HG02798 (cell line): Measurements from ENCODE around the gene RTL1.

ENCODE experiments used
- ATAC-seq: cut with Tn5 transposase; IDR thresholded peaks from one replicate; pipeline ENCODE4 v1.9.1; 2021; ENCODE audit warnings: mild to moderate bottlenecking; ENCODE audit not compliant: unreplicated experiment, poor library complexity

Gene RTL1

DNA sequence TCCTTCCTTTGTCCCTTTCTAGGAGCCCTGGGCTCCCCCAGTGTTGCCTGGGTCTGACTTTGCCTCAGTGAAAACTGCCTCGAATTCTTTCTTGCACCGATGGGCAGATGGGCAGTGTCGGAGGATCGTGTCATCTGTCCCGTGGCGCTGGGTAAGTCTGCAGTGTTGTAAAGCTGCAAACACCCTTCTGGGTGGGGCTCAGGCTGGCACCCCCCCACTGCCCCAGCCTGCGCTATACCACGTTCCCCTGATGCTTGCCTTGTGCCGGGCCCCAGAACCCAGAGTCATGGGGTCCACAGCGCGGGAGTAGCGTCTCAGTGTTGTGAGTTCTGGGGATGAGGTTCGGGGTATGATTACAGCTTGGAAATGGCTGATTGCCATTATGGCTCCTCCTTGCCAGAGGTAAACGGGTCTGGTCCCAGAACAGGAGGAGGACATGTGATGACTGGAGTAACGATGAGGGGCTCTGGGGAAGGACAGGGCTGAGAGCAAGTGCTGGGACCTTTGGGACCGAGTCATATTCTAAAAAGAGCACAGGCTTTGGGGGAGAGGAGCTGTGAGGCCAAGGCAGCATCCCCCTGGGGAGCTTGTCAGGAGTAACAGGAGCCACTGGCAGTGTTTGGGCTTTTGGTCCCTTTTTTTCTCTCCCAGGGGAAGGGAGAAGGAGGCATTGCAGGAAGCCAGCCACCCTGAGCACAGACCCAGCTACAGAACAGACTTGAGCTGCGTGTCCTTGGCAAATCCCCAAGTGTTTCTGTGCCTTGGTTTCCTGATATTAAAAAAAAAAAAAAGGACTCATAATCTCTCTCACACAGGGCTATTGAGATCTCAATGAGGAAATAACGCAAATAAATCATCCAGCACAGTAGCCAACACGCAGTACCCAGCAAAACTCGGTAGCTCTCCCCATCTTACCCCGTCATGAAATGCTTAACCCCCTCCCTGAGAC is 4.3 kb downstream of the RTL1 start:
- no peak for ATAC-seq

DNA sequence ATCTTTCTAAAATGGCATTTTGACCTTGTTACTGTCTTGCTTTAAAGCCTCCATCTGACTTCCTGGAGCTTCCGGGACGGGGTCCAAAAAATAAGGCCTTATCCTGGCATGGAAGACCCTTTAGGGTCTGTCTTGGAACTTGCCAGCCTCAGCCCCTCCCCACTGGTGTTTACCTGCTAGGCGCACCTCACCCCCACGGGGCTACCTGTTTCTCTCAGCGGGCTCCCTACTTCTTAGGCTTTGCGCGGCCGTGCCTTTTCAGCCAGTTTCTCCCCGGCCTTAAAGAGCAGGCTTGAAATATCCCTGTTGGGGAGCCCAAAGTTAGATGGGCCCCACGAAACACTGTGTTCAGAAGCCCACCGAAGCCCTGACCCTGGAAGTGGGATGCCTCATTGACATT is 5.1 kb downstream of the RTL1 start:
- no peak for ATAC-seq

DNA sequence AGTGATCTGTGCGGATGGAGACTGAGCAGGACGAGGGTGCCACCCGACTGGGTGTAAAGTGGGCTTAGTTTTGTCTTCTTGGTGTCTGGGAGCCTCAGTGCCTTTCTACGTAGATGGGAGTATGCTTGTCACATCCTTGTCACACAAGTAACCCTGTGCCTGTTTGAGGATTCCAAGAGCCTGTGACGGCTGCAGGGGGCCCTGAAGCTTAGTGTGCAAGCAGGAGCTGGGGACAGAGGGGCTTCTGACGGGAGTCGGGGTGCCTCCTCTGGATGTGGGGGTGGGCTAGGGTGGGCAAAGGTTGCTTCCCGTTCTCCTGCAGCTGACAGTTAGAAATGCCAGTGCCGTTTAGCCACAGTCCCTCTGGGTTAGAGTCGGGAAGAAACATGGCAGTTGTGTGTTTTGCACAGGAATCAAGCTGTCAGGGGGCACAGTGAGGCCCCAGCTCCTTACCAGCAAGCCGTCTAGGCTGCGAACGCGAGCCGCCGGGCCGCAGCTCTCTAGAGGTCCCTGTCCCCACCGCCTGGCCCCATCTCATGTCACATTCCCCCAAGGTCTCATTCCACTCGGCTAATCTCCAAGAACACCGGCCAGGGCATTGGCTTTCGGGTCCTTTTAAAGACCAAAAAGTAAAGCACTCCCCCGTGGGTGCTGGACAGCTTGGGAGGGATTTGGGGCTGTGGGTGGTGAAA is 7.0 kb downstream of the RTL1 start:
- ATAC-seq = no peak

- no peak for ATAC-seq
Observed at GRCh38 chr14:100895411-100895810, 8.1 kb downstream of the RTL1 start.

DNA sequence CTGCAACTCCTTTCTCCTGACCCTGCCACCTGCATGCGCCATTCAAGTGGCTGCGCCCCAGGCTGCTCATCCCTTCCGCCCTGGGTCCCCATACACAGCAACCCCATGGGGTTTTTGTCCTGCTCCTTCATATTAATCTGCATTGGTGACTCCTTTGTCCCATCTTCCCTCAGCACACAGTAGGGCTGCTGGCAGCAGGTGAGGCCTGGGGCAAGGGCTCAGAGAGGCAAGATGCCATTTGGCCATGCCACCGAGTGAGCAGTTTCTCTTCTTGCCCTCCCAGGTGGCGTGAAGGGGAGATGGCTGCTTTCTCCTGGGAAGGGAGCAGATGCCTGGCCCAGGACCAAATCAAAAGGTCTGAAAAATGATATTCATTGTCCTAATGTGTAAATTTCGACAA is 9.1 kb downstream of the RTL1 start:
- no peak for ATAC-seq

DNA sequence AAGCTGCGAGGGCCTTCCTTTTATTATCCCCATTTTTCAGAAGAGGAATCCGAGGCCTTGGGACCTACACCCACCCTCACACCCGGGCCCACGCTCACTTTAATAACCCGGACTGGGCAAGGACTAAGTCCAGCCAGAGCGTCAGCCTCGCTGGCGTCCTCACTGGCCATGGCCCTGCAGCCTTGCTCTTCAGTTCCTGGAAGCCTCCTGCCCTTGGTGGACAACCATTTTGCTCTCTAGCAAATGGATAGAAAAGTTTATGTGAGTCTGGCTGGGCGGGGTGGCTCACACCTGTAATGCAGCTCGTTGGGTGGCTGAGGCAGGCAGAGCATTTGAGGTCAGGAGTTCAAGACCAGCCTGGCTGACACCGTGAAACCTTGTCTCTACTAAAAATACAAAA is 9.8 kb downstream of the RTL1 start:
- ATAC-seq = no peak

- ATAC-seq = no peak
Observed at GRCh38 chr14:100893228-100893601, 10.3 kb downstream of the RTL1 start.

GRCh38 chr14:100892496-100893227 is 10.9 kb downstream of the RTL1 start:
- ATAC-seq = no peak

GRCh38 chr14:100891501-100892445 is 11.7 kb downstream of the RTL1 start:
- ATAC-seq = no peak

- ATAC-seq = no peak
Observed at GRCh38 chr14:100891051-100891450, 12.5 kb downstream of the RTL1 start.

DNA sequence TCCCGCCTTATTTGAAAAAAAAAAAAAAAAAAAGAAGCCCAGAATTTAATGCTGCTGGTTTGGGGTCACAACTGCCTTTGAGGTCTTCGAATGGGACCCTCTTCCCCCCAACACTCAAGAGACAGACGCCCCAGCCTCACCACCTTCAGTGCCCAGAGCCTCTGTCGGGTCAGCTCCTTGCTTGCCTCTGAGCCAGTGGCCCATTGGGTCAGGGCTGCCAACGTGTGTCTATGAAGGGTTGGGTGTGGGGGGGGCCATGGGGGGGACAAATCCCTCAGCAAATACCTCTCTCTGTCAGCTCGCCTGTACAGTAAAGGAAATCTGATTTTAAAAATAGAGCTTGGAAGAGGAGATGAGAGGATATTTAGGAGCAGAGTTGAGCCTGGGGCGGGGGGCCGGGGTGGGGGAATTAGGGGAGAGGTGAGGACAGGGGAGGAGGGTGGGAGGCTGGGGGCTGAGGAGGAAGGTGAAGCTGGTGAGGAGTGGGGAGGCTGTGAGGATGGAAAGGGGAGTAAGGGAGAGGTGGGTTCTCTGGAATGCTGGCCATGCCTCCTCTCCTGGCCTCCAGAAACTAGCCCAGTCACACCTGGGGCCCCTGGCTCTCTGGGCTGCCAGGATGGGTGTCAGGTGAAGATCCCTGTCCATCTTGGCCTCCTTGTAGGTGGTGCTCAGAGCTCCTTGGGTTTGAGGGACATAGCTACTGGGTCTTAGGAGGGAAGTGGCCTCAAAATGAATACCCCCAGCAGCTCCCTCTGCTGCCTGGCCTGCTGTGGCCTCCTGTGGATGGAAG is 13.3 kb downstream of the RTL1 start:
- no peak for ATAC-seq

GRCh38 chr14:100889641-100890040 is 13.9 kb downstream of the RTL1 start:
- no peak for ATAC-seq

DNA sequence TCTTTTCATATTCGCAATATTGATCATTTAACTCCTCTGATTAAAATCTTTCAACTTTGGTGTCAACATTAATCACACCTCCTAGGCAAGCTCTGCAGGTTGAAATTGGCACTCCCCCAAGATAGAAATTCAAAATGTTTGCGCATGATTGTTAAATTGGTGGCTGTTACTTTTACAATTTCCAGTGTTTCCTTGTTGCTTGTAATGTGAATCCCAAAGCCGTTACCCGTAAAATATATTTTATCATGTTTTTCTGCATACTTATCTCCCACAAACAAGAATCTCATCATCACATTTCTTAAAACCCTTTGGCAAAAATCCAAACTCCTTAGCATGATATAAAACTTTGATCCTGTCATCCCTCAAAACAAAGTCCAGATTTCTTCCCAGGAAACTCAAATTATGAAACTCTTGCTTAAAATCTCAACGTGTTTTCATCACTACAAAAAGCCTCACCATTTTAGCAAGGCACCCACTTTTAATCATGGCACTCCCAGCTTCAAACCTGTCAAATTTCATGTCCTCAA is 14.7 kb downstream of the RTL1 start:
- no peak for ATAC-seq

DNA sequence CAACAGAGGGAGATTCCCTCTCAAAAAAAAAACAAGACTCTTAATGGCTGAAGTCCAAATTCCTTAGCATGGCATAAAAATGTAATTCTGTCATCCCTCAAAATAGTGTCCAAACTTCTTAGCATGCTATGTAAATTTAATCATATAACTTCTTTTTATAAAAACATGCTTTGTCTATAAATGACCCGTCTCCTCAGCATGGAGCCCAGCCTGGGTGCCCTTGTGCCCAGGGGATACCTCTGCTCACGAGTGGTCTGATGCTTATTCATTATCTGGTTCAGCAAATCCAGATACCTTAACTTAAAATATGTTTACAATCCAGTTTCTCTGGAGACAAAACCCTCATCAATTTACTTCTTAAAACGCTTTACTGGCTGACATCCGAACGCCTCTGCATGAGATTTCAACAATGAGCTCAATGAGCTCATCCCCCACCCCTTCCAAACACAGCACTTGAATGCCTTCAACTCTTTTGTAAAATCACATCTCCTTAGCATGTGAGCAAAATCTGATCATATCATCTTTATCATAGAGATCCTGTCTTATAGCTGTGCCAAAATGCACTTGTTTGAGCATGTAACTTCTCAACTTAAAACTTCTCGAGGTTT is 15.7 kb downstream of the RTL1 start:
- ATAC-seq = no peak

DNA sequence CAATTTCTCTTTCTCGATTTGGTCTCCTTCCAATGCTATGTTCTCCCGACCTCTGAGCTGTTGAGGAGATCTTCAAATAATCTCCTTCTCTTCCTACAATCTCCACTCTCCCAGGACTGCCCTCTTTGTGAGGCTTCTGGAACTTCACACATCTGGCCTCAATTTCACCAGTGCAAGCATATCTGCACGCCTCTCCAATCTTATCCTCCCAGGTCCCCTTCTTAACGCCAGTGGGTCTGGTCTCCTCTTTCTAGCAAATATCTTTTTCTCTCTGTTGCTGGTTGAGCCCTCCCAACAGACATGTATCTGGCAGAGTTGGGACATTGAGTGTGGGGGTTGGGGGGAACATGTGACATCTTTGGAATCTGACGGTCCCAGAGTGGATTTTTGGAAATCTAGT is 17.9 kb downstream of the RTL1 start:
- ATAC-seq = no peak

DNA sequence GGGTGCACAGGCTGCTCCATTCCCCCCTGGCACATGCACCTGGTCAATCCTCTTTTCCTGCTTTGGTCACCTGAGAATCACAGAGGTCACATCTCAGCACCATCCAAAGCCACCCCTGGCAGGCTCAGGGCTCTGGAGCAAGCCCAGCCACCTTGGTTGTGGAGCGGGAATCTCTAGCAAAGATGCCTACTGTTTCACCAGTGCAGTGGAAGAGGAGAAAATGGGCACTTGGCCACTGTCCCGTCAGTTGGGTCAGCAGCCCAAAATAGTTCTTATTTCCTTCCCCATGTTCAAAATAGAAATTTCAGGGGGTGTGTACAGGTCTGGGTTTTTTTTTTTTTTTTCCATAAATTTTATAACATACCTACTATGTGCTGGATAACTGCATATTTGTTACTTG is 18.3 kb downstream of the RTL1 start:
- no peak for ATAC-seq

- no peak for ATAC-seq
Observed at GRCh38 chr14:100884456-100884855, 19.1 kb downstream of the RTL1 start.

DNA sequence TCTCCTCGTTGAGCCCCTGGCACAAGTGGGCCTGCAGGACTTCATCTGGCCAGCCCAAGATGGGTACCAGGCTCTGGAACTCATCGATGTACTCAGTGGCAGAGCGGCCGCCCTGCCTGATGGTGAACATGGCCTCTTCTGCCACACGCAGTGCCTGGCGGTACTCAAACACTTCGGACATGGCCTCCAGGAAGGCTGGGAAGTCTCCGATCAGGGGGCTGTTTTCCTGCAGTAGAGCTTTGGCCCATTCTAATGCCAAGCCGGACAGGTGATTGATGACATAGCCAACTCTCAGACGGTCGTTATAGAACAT is 19.8 kb downstream of the RTL1 start:
- ATAC-seq = no peak
